H1 (cell line): ENCODE results near the gene C9. TPM values are rescaled to one million over a fixed set of nuclear protein-coding genes. Genes with fewer than 3 reads are reported as not detected.

Experiments used
- CTCF ChIA-PET: fragments of 300-600 bp; sonication (Branson Sonifier 250); formaldehyde crosslinking; loops from one replicate; lab custom pipeline; 2021; ENCODE audit not compliant: partially characterized antibody; lab: Charles Lee
- POLR2A ChIA-PET: fragments of 300-600 bp; sonication (Branson Sonifier 250); formaldehyde crosslinking; loops from one replicate; lab custom pipeline; 2021; ENCODE audit warnings: inconsistent platforms; ENCODE audit not compliant: partially characterized antibody; lab: Charles Lee
- DNase-seq, 2 experiments: peaks; one replicate each; pipeline versions ENCODE4 v3.0.0 to v3.0.0-alpha.2; 2010 to 2022; ENCODE audit warnings: low spot score in 2 of 2, low read depth in 1 of 2, mixed read lengths in 1 of 2
- FAIRE-seq: peaks from 2 replicates; lab custom pipeline; 2011; peaks lifted over from hg19 to GRCh38; lab: Jason Lieb, UNC
- H2AFZ ChIP-seq: 2 replicates; pipeline ENCODE4 v1.8.1; 2012; ENCODE audit warnings: low read length, inconsistent platforms
- H2AK5ac ChIP-seq: 2 replicates; pipeline ENCODE4 v1.6.1; 2013; ENCODE audit warnings: low read depth, low read length
- H2BK120ac ChIP-seq: replicated peaks from 2 replicates; pipeline ENCODE3; 2013; ENCODE audit warnings: low read depth, low read length, inconsistent platforms
- H2BK12ac ChIP-seq: 2 replicates; pipeline ENCODE4 v1.6.1; 2013; ENCODE audit warnings: low read depth, low read length
- H2BK15ac ChIP-seq: 2 replicates; pipeline ENCODE4 v1.6.1; 2013; ENCODE audit warnings: low read length
- H2BK20ac ChIP-seq: 2 replicates; pipeline ENCODE4 v1.6.1; 2013; ENCODE audit warnings: low read length
- H2BK5ac ChIP-seq: 2 replicates; pipeline ENCODE4 v1.6.1; 2013; ENCODE audit warnings: low read depth, low read length
- H3K14ac ChIP-seq: 2 replicates; pipeline ENCODE4 v1.6.1; 2013; ENCODE audit warnings: inconsistent platforms; ENCODE audit not compliant: insufficient read length
- H3K18ac ChIP-seq: 2 replicates; pipeline ENCODE4 v1.6.1; 2013; ENCODE audit warnings: low read length; ENCODE audit errors: extremely low read depth
- H3K23ac ChIP-seq: 2 replicates; pipeline ENCODE4 v1.6.1; 2013; ENCODE audit warnings: inconsistent platforms; ENCODE audit not compliant: insufficient read length
- H3K23me2 ChIP-seq: 2 replicates; pipeline ENCODE4 v1.6.1; 2013; ENCODE audit warnings: low read depth, low read length
- H3K27ac ChIP-seq: 2 replicates; pipeline ENCODE4 v1.6.1; 2011; ENCODE audit warnings: low read depth, low read length, inconsistent platforms
- H3K27me3 ChIP-seq, 4 experiments: replicated peaks in 1 of 4; 1 replicate in 1 of 4; 2 replicates in 3 of 4; pipeline versions ENCODE4 v1.6.1 to v1.8.1; 2011 to 2013; ENCODE audit warnings: low read length in 3 of 4, mild to moderate bottlenecking in 3 of 4, inconsistent platforms in 2 of 4, mixed read lengths in 2 of 4, moderate library complexity in 1 of 4; ENCODE audit not compliant: control insufficient read depth in 3 of 4, insufficient read depth in 3 of 4; ENCODE audit errors: extremely low read depth in 1 of 4
- H3K36me3 ChIP-seq, 4 experiments: 2 replicates each; pipeline versions ENCODE4 v1.6.1 to v1.8.1; 2011 to 2013; ENCODE audit warnings: mild to moderate bottlenecking in 4 of 4, low read length in 3 of 4, moderate library complexity in 2 of 4, control low read depth in 1 of 4, inconsistent platforms in 1 of 4; ENCODE audit not compliant: insufficient read depth in 4 of 4, control insufficient read depth in 2 of 4
- H3K4ac ChIP-seq: replicated peaks from 2 replicates; pipeline ENCODE3; 2013; ENCODE audit warnings: low read length, low read depth, mixed read lengths, inconsistent platforms; ENCODE audit not compliant: insufficient read length
- H3K4me1 ChIP-seq, 4 experiments: replicated peaks in 1 of 4; 1 replicate in 1 of 4; 2 replicates in 3 of 4; pipeline versions ENCODE4 v1.6.1 to v1.8.1; 2011 to 2013; ENCODE audit warnings: low read length in 3 of 4, inconsistent platforms in 2 of 4, mixed read lengths in 1 of 4; ENCODE audit not compliant: insufficient read depth in 4 of 4, control insufficient read depth in 3 of 4
- H3K4me2 ChIP-seq, 2 experiments: 2 replicates each; pipeline versions ENCODE4 v1.6.1 to v1.8.1; 2011 to 2013; ENCODE audit warnings: low read depth in 2 of 2, low read length in 2 of 2, control low read depth in 1 of 2, inconsistent platforms in 1 of 2, mild to moderate bottlenecking in 1 of 2; ENCODE audit not compliant: insufficient read depth in 1 of 2
- H3K4me3 ChIP-seq, 4 experiments: fragments of 200-600, 300-600 bp in 1 of 4; sonication (generic), shearing (Covaris generic), sonication (Bioruptor Twin) in 1 of 4; 2 replicates each; pipeline versions ENCODE4 v1.5.1 to v1.8.1; 2011 to 2016; ENCODE audit warnings: low read length in 4 of 4, low read depth in 3 of 4, control low read depth in 2 of 4, inconsistent platforms in 2 of 4, mild to moderate bottlenecking in 2 of 4, mixed read lengths in 1 of 4, moderate library complexity in 1 of 4; ENCODE audit not compliant: insufficient read depth in 2 of 4; ENCODE audit errors: extremely low read depth in 1 of 4
- H3K56ac ChIP-seq: replicated peaks from 2 replicates; pipeline ENCODE3; 2013; ENCODE audit warnings: low read depth, mild to moderate bottlenecking, mixed read lengths, low read length, inconsistent platforms; ENCODE audit not compliant: insufficient read length
- H3K79me1 ChIP-seq: 2 replicates; pipeline ENCODE4 v1.6.1; 2013; ENCODE audit warnings: low read depth, low read length, control low read depth
- H3K79me2 ChIP-seq, 2 experiments: 2 replicates each; pipeline versions ENCODE4 v1.6.1 to v1.8.1; 2012 to 2013; ENCODE audit warnings: low read length in 2 of 2, mild to moderate bottlenecking in 2 of 2, inconsistent platforms in 1 of 2; ENCODE audit not compliant: insufficient read depth in 2 of 2, control insufficient read depth in 1 of 2
- H3K9ac ChIP-seq, 4 experiments: replicated peaks in 1 of 4; 1 replicate in 1 of 4; 2 replicates in 3 of 4; pipeline versions ENCODE4 v1.6.1 to v1.8.1; 2011 to 2013; ENCODE audit warnings: low read depth in 3 of 4, low read length in 3 of 4, control low read depth in 2 of 4, mild to moderate bottlenecking in 2 of 4, moderate library complexity in 2 of 4, inconsistent platforms in 1 of 4; ENCODE audit errors: extremely low read depth in 1 of 4
- H3K9me3 ChIP-seq, 2 experiments: 2 replicates each; pipeline versions ENCODE4 v1.6.1 to v1.8.1; 2012 to 2013; ENCODE audit warnings: mild to moderate bottlenecking in 2 of 2, moderate library complexity in 2 of 2, control low read depth in 1 of 2, inconsistent platforms in 1 of 2, low read depth in 1 of 2, low read length in 1 of 2, mixed read lengths in 1 of 2; ENCODE audit not compliant: insufficient read depth in 2 of 2
- H4K20me1 ChIP-seq, 2 experiments: replicated peaks in 1 of 2; 2 replicates each; pipeline versions ENCODE3 to v1.8.1; 2011 to 2013; ENCODE audit warnings: inconsistent platforms in 2 of 2, low read length in 2 of 2, mild to moderate bottlenecking in 1 of 2; ENCODE audit not compliant: insufficient read depth in 2 of 2, control insufficient read depth in 1 of 2
- H4K5ac ChIP-seq: 2 replicates; pipeline ENCODE4 v1.6.1; 2013; ENCODE audit warnings: low read length, low read depth, mixed read lengths, inconsistent platforms; ENCODE audit not compliant: insufficient read length
- H4K8ac ChIP-seq: 2 replicates; pipeline ENCODE4 v1.8.0; 2013; ENCODE audit warnings: mild to moderate bottlenecking, moderate library complexity, low read length, inconsistent platforms; ENCODE audit not compliant: insufficient read depth; ENCODE audit errors: extremely low read depth
- H4K91ac ChIP-seq: replicated peaks from 2 replicates; pipeline ENCODE3; 2013; ENCODE audit warnings: low read length, mixed read lengths, inconsistent platforms; ENCODE audit not compliant: insufficient read length
- GTF2F1 ChIP-seq: IDR thresholded peaks from 2 replicates; pipeline ENCODE4 v1.6.1; 2012; ENCODE audit warnings: low read depth, low read length, improper control_type of control experiment, borderline replicate concordance
- POU5F1 ChIP-seq: IDR thresholded peaks from 2 replicates; pipeline ENCODE4 v1.6.1; 2011; ENCODE audit warnings: low read depth, mild to moderate bottlenecking, low read length, moderate library complexity
- RAD21 ChIP-seq, 2 experiments: IDR thresholded peaks in 1 of 2; conservative IDR thresholded peaks in 1 of 2; 2 replicates each; pipeline ENCODE4 v1.6.1; 2011; ENCODE audit warnings: low read depth in 2 of 2, low read length in 2 of 2, improper control_type of control experiment in 1 of 2, inconsistent platforms in 1 of 2, mild to moderate bottlenecking in 1 of 2, moderate library complexity in 1 of 2
- RNF2 ChIP-seq: fragments of 200-900, 300-1000 bp; sonication (generic); IDR thresholded peaks from 2 replicates; pipeline ENCODE4 v1.7.1; 2016; ENCODE audit warnings: borderline replicate concordance, low read depth, mild to moderate bottlenecking, antibody characterized with exemption, low read length; ENCODE audit not compliant: poor library complexity, severe bottlenecking; ENCODE audit errors: missing control alignments
- TAF7 ChIP-seq: optimal IDR thresholded peaks from 2 replicates; pipeline ENCODE3; 2011; ENCODE audit warnings: low read depth, mild to moderate bottlenecking, inconsistent platforms, low read length, moderate library complexity, borderline replicate concordance
- polyA plus RNA-seq, 7 experiments: library from polyadenylated mRNA; depleted of rRNA in 3 of 7; stranded (reverse) in 5 of 7; unstranded in 2 of 7; fragments of >200 nt in 5 of 7; fragments of 200-250 nt in 2 of 7; gene quantifications; 1 replicate in 5 of 7; 2 replicates in 1 of 7; 4 replicates in 1 of 7; pipeline versions ENCODE4 v1.2.1 to v1.2.3, GENCODE V29; 2011 to 2013; ENCODE audit warnings: missing spikeins in 2 of 7, mixed read lengths in 2 of 7
- total RNA-seq: library from RNA; stranded (reverse); fragmentation: NEBNext Ultra II Directional; extraction: Animal tissue kit (Norgen Biotek cat#: 25700); gene quantifications from 2 replicates; pipeline ENCODE4 v1.2.1, GENCODE V29; 2021
- TF ChIP-seq, protein P1 (sequence below): IDR thresholded peaks from 2 replicates; pipeline ENCODE4 v1.6.1; 2011; ENCODE audit warnings: low read length, improper control_type of control experiment
- TF ChIP-seq, protein P2 (sequence below): IDR thresholded peaks from 2 replicates; pipeline ENCODE4 v1.6.1; 2012; ENCODE audit warnings: inconsistent platforms

The C9 gene
- total and polyA plus RNA-seq, 2 of the 8 experiments (the other 6 are each of a cell fraction or from before 2014, with no cell fraction given): not detected

DNA sequence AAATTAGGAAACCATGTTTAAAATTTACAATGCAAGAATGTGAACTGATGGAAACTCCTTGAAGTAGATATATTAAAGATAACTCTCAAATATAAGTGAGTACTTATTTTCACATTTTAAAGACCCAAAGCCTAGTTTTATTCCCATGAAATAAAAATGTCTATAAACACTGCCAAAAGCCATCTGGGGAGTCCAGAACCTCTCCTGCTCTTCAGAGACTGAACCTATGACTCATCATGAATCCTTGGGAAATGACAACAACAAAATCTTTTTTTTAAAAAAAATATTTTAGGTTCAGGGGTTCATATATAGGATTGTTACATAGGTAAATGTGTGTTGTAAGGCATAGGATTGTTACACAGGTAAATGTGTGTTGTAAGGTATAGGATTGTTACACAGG lies 111.1 kb downstream of the C9 start:
- Histone ChIP-seq H3K4me3 (no peak overlapping the region), H2BK120ac (no peak overlapping the region), H4K5ac (no peak overlapping the region), H3K9me3 (no peaks in the 10 kb centered on the region; a peak in 1 of 4 replicates), H2AFZ (no peak overlapping the region), H3K27ac (no peak overlapping the region), H3K79me1 (no peaks in the 10 kb centered on the region), H3K14ac (no peak overlapping the region), H3K4me2 (no peak overlapping the region), H3K79me2 (no peaks in the 10 kb centered on the region), H3K4me1 (no peaks in the 10 kb centered on the region), H3K36me3 (no peaks in the 10 kb centered on the region), H4K20me1 (no peaks in the 10 kb centered on the region), H3K23ac (no peak overlapping the region), H3K56ac (no peak overlapping the region), H3K9ac (no peak overlapping the region), H3K18ac (no peak overlapping the region), H4K91ac (no peak overlapping the region), H2BK12ac (no peak overlapping the region), H3K4ac (no peak overlapping the region), H2BK20ac (no peak overlapping the region), H2AK5ac (no peak overlapping the region), H3K27me3 (no peaks in the 10 kb centered on the region), H2BK5ac (no peak overlapping the region), H3K23me2 (no peaks in the 10 kb centered on the region; the same call in 1 of the 2 replicates), H2BK15ac (no peak overlapping the region), H4K8ac (no peak overlapping the region)
- no peak for DNase-seq
- ChIA-PET POLR2A (no interaction called here), CTCF (no interaction called here)
- FAIRE-seq: no peak
- no peak for TF ChIP-seq TAF7
- no peak for TF ChIP-seq POU5F1
- no peak for TF ChIP-seq RNF2
- TF ChIP-seq, protein P1, sequence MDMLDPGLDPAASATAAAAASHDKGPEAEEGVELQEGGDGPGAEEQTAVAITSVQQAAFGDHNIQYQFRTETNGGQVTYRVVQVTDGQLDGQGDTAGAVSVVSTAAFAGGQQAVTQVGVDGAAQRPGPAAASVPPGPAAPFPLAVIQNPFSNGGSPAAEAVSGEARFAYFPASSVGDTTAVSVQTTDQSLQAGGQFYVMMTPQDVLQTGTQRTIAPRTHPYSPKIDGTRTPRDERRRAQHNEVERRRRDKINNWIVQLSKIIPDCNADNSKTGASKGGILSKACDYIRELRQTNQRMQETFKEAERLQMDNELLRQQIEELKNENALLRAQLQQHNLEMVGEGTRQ: no peak
- TF ChIP-seq, protein P2, sequence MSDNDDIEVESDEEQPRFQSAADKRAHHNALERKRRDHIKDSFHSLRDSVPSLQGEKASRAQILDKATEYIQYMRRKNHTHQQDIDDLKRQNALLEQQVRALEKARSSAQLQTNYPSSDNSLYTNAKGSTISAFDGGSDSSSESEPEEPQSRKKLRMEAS: no peak
- TF ChIP-seq GTF2F1: no peak
- no peak for TF ChIP-seq RAD21 (IDR thresholded peaks at IDR 0.05 in 1 of 2, conservative IDR thresholded peaks at IDR 0.05 in 1 of 2; ENCODE audit: low read depth in 2 of 2, low read length in 2 of 2)
